ENCODE measurements around the gene NONO. TPM values are rescaled to one million over a fixed set of nuclear protein-coding genes. Genes with fewer than 3 reads are reported as not detected.

Gene NONO
- total and polyA plus RNA-seq, 9 donors = 209 to 516 (median 361) TPM

DNA sequence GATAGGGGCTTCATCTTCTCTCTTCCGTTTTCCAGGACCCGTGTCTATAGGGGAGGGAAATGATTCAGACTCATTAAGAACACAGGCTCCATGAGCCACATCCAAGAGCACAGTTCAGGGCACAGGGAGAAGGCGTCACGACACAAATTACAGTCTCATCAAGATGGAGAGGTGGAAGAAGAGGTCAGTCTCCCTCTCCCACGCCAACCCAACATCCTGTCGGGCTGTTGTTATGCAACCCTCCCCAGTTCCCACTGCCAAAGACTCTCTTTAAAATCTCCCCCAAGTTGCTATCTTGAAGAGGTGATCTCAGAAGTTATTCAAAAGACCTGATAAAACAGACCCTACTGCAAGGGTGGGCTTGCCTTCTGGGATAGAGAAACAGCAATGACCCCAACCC lies 42.1 kb upstream of the NONO start:
- no peak overlapping the region for H3K27ac ChIP-seq
- no peaks in the 10 kb centered on the region for H3K27me3 ChIP-seq
- no peak for TF ChIP-seq POLR2A (IDR thresholded peaks at IDR 0.05)
- no peak for TF ChIP-seq EP300 (IDR thresholded peaks at IDR 0.05)
- TF ChIP-seq, protein P1, sequence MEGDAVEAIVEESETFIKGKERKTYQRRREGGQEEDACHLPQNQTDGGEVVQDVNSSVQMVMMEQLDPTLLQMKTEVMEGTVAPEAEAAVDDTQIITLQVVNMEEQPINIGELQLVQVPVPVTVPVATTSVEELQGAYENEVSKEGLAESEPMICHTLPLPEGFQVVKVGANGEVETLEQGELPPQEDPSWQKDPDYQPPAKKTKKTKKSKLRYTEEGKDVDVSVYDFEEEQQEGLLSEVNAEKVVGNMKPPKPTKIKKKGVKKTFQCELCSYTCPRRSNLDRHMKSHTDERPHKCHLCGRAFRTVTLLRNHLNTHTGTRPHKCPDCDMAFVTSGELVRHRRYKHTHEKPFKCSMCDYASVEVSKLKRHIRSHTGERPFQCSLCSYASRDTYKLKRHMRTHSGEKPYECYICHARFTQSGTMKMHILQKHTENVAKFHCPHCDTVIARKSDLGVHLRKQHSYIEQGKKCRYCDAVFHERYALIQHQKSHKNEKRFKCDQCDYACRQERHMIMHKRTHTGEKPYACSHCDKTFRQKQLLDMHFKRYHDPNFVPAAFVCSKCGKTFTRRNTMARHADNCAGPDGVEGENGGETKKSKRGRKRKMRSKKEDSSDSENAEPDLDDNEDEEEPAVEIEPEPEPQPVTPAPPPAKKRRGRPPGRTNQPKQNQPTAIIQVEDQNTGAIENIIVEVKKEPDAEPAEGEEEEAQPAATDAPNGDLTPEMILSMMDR (IDR thresholded peaks at IDR 0.05) = no peak
- no peaks in the 10 kb centered on the region for H3K36me3 ChIP-seq
- H3K4me3 ChIP-seq = no peak overlapping the region
- no peaks in the 10 kb centered on the region for H3K9me3 ChIP-seq
- no peak for DNase-seq
- intact Hi-C loops (cut with DNase I) = no loop called here
- no peaks in the 10 kb centered on the region for H3K4me1 ChIP-seq (ENCODE audit: insufficient read depth)
- 60 to 69% (median 63%) methylated on average over 6 of the region's 6 CpGs for WGBS, 3 donors

DNA sequence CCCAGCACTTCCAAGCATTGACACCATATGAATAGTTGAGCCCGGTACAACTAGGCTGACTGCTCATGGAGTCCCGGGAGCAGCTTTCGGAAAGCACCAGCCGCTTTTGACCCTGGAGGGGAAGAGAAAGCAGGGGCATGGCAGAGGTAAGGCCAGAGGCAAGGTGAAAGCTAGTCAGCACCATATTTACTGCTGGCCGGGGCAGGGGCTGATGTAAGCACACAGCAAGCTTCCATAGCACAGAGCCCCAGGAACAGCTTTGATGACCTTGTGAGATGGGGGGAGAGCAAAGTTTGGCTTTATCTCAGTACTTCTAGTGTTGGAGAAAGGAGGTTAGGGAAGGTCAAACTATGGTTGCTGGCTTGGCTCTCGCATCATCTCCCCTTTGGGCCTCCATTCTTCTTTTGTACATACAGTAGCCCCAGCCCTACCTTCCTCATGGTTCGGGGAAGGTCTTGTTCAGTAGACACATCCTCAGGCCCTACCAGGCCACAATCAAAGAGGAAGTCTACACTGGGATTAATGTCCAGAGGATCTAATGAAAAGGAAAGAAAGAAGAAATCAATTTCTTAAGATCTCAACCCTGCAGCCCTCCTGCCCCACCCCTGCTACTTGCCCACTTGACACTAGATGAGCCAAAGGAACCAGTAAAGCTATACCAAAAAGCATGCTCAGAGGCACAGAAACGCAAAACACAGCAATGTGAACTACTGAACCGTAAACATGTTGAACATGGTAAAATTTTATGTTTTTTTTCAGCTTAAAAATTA lies 38.9 kb upstream of the NONO start:
- WGBS, 3 donors = 77 to 83% (median 82%) methylated on average over 9 of the region's 9 CpGs
- H3K9me3 ChIP-seq = no peaks in the 10 kb centered on the region
- no peak overlapping the region for H3K27ac ChIP-seq
- TF ChIP-seq, protein P1 (IDR thresholded peaks at IDR 0.05) = no peak
- TF ChIP-seq EP300 (IDR thresholded peaks at IDR 0.05) (no peak), POLR2A (IDR thresholded peaks at IDR 0.05) (no peak)
- H3K4me1 ChIP-seq (ENCODE audit: insufficient read depth) = no peaks in the 10 kb centered on the region
- intact Hi-C loops (cut with DNase I) = no loop called here
- H3K4me3 ChIP-seq = no peak overlapping the region
- no peaks in the 10 kb centered on the region for H3K36me3 ChIP-seq
- no peak for DNase-seq
- no peaks in the 10 kb centered on the region for H3K27me3 ChIP-seq

DNA sequence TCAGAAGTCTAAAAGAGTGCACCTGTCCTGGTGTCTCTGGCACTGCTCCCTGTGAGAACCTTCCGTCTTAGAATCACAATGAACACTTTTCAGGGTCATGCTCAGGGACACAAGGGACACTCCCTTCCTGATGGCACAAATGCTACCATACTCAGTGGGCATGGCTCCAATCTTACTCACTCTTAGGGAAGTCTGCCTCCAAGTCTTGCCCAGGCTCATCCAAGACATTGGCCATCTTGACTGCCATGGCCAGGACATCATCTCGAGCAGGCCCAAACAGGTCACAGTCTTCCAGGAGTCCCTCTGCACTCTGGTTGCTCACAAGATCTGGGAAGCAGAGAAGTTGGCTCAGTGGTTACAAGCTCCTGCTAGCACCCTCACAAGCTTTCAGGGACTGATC lies 38.3 kb upstream of the NONO start:
- no peaks in the 10 kb centered on the region for H3K36me3 ChIP-seq
- intact Hi-C loops (cut with DNase I) = no loop called here

DNA sequence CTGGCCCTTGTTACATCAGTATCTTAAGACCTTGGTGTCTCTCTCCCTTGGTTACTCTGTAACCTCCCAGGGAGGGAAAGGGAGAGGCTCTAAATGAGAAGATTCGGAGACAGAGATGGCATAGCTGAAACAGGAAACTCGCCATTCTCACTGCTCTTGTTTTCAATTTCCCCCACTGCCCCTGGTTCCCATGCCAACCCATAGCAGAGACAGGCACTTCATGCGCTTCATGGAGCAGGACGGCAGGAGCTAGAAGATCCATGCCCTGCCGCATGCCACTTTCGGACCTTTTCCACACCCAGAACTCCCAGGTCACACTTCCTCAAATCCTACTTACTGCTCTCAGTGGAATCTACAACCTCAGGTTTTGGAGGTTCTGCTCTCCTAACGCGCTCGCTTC lies 32.6 kb upstream of the NONO start:
- H3K9me3 ChIP-seq = no peaks in the 10 kb centered on the region
- no peaks in the 10 kb centered on the region for H3K36me3 ChIP-seq
- intact Hi-C loops (cut with DNase I) = loop anchor here in 1 of 4 donors (10.0 kb wide), 2 partner anchors 66 to 114 kb away; partner anchors contain the start of gene TAF1
- DNase-seq = no peak
- no peak overlapping the region for H3K4me3 ChIP-seq
- TF ChIP-seq EP300 (IDR thresholded peaks at IDR 0.05) (no peak), POLR2A (IDR thresholded peaks at IDR 0.05) (no peak)
- TF ChIP-seq, protein P1 (IDR thresholded peaks at IDR 0.05) = no peak
- peaks cover 6% of the 10 kb centered on the region for H3K4me1 ChIP-seq (ENCODE audit: insufficient read depth)
- H3K27me3 ChIP-seq = no peaks in the 10 kb centered on the region
- H3K27ac ChIP-seq = no peak overlapping the region
- 65 to 81% (median 73%) methylated on average over 9 of the region's 9 CpGs for WGBS, 3 donors

More for the DNA sequence above, 38.3 kb upstream of the NONO start:
- Histone ChIP-seq H3K9me3 (no peaks in the 10 kb centered on the region), H3K27ac (no peak overlapping the region), H3K4me1 (ENCODE audit: insufficient read depth) (no peaks in the 10 kb centered on the region), H3K4me3 (no peak overlapping the region), H3K27me3 (no peaks in the 10 kb centered on the region)
- DNase-seq = no peak
- TF ChIP-seq, protein P1 (IDR thresholded peaks at IDR 0.05) = no peak
- no peak for TF ChIP-seq POLR2A (IDR thresholded peaks at IDR 0.05)
- no peak for TF ChIP-seq EP300 (IDR thresholded peaks at IDR 0.05)
- WGBS, 3 donors = 74 to 81% (median 75%) methylated on average over 2 of the region's 2 CpGs
